Panc1 (cell line): Measurements from ENCODE around the gene ZFAND3.

ENCODE experiments used
- CTCF ChIP-seq: fragments of 450-650 bp; IDR thresholded peaks from 2 replicates; pipeline ENCODE4 v1.5.1; 2017; ENCODE audit warnings: mild to moderate bottlenecking
- REST ChIP-seq, 2 experiments: IDR thresholded peaks; 2 replicates each; pipeline ENCODE4 v1.6.1; 2011 to 2012; ENCODE audit warnings: low read depth in 2 of 2, control low read depth in 1 of 2, low read length in 1 of 2, mild to moderate bottlenecking in 1 of 2, moderate library complexity in 1 of 2; ENCODE audit not compliant: insufficient read depth in 1 of 2
- TCF7L2 ChIP-seq: IDR thresholded peaks from 2 replicates; pipeline ENCODE4 v1.6.1; 2011; ENCODE audit warnings: mild to moderate bottlenecking, low read depth, low read length, inconsistent platforms

GRCh38 chr6:38099221-38099620, 279.7 kb downstream of the ZFAND3 start:
- TF ChIP-seq REST (IDR thresholded peaks at IDR 0.05; ENCODE audit: insufficient read depth in 1 of 2, low read depth in 2 of 2, low read length in 1 of 2) (no peak), CTCF (no peak), TCF7L2 (no peak)
